DMS 273 (cell line): Measurements from ENCODE around the gene SSTR1.
A peak's percentile ranks its signal among the peaks of the same experiment; 100 is the strongest.
"Not testable (repeated sequence)": the region's sequence is repeated elsewhere in the genome, so short reads cannot be mapped to it uniquely, and the experiment has no call there.

ENCODE experiments used
- DNase-seq: peaks from one replicate; lab custom pipeline; 2025; ENCODE audit not compliant: unreplicated experiment; lab: John Stamatoyannopoulos, UW

SSTR1 gene

GRCh38 chr14:38207736-38208617, at the start of gene SSTR1:
Gene SSTR1 (plus strand): TSS chr14:38207904. CDS start chr14:38209390, 1,486 bp downstream.
- peak; percentile 59 for DNase-seq

- DNase-seq, result no peak
These were observed 49.2 kb upstream of the SSTR1 start for GRCh38 chr14:38158468-38158867.

- DNase-seq, result no peak
These were observed 39.3 kb upstream of the SSTR1 start for GRCh38 chr14:38168416-38168815.

GRCh38 chr14:38171197-38171596, 36.5 kb upstream of the SSTR1 start:
- no peak for DNase-seq

GRCh38 chr14:38174711-38175110, 33.0 kb upstream of the SSTR1 start:
- DNase-seq, result no peak

GRCh38 chr14:38175658-38176057, 32.0 kb upstream of the SSTR1 start:
- DNase-seq, result no peak

GRCh38 chr14:38176379-38176778, 31.3 kb upstream of the SSTR1 start:
- no peak for DNase-seq

- no peak for DNase-seq
These were observed 23.6 kb upstream of the SSTR1 start for GRCh38 chr14:38184132-38184531.

- DNase-seq, result no peak
These were observed 22.0 kb upstream of the SSTR1 start for GRCh38 chr14:38185671-38186070.

- no peak for DNase-seq
These were observed 21.5 kb upstream of the SSTR1 start for GRCh38 chr14:38186216-38186615.

- no peak for DNase-seq
These were observed 20.2 kb upstream of the SSTR1 start for GRCh38 chr14:38187528-38187927.

- no peak for DNase-seq
These were observed 17.6 kb upstream of the SSTR1 start for GRCh38 chr14:38189930-38190726.

- DNase-seq, result not testable (repeated sequence)
These were observed 16.9 kb upstream of the SSTR1 start for GRCh38 chr14:38190846-38191245.

GRCh38 chr14:38191491-38191890, 16.2 kb upstream of the SSTR1 start:
- not testable (repeated sequence) for DNase-seq

GRCh38 chr14:38197001-38197783, 10.5 kb upstream of the SSTR1 start:
- DNase-seq, result peak; percentile 14

- DNase-seq, result peak; percentile 9
These were observed 9.8 kb upstream of the SSTR1 start for GRCh38 chr14:38197784-38198335.

- no peak for DNase-seq
These were observed 9.3 kb upstream of the SSTR1 start for GRCh38 chr14:38198425-38198824.

GRCh38 chr14:38199076-38199475, 8.6 kb upstream of the SSTR1 start:
- DNase-seq, result no peak

GRCh38 chr14:38199739-38200138, 8.0 kb upstream of the SSTR1 start:
- no peak for DNase-seq

- DNase-seq, result no peak
These were observed 6.4 kb upstream of the SSTR1 start for GRCh38 chr14:38201137-38201828.
